Measurements from ENCODE around the gene SYNCRIP. TPM values are rescaled to one million over a fixed set of nuclear protein-coding genes. Genes with fewer than 3 reads are reported as not detected.

SYNCRIP gene
- total and polyA plus RNA-seq, 2 donors (not counting 1 experiment from before 2014, with no cell fraction given): 29.2 to 44.3 TPM

- Histone ChIP-seq H3K4me2 (ENCODE audit: extremely low read depth, insufficient read depth, low read length) (no peak overlapping the region), H3K9me3 (ENCODE audit: control insufficient read depth, insufficient read depth, low read depth, low read length) (no peaks in the 10 kb centered on the region), H3K27ac (ENCODE audit: insufficient read depth, low read length) (no peak overlapping the region), H3K4me1 (ENCODE audit: control insufficient read depth, extremely low read depth, insufficient read depth, low read length) (peaks cover 3% of the 10 kb centered on the region), H3K36me3 (ENCODE audit: control insufficient read depth, insufficient read depth, low read length) (no peaks in the 10 kb centered on the region), H3K4me3 (replicated peaks in 1 of 4; ENCODE audit: control extremely low read depth in 1 of 4, insufficient read depth in 1 of 4, low read depth in 3 of 4, low read length in 4 of 4) (no peak overlapping the region), H3K9ac (ENCODE audit: insufficient read depth, low read length) (no peak overlapping the region), H3K27me3 (ENCODE audit: control insufficient read depth, insufficient read depth, low read length) (no peaks in the 10 kb centered on the region), H2AFZ (ENCODE audit: low read length) (no peak overlapping the region), H3K79me2 (ENCODE audit: control insufficient read depth, insufficient read depth, low read length) (peaks cover 45% of the 10 kb centered on the region), H4K20me1 (ENCODE audit: control insufficient read depth, extremely low read depth, insufficient read depth, low read length) (peaks cover 6% of the 10 kb centered on the region)
- no peak for TF ChIP-seq CTCF (conservative IDR thresholded peaks at IDR 0.05 in 1 of 2, IDR thresholded peaks at IDR 0.05 in 1 of 2; ENCODE audit: low read depth in 1 of 2, low read length in 2 of 2)
- no peak for TF ChIP-seq EZH2 (IDR thresholded peaks at IDR 0.05; ENCODE audit: low read length, missing control alignments)
- DNase-seq (ENCODE audit: low read depth in 2 of 2): peak in 1 of 2 donors; percentile 6
Measured at GRCh38 chr6:85673198-85674139, 30.8 kb upstream of the SYNCRIP start.

- peaks cover 6% of the 10 kb centered on the region for H4K20me1 ChIP-seq (ENCODE audit: control insufficient read depth, extremely low read depth, insufficient read depth, low read length)
Measured at GRCh38 chr6:85672623-85673022, 29.9 kb upstream of the SYNCRIP start.

More at GRCh38 chr6:85672623-85673022, 29.9 kb upstream of the SYNCRIP start:
- Histone ChIP-seq H3K4me2 (ENCODE audit: extremely low read depth, insufficient read depth, low read length) (no peak overlapping the region), H3K27me3 (ENCODE audit: control insufficient read depth, insufficient read depth, low read length) (no peaks in the 10 kb centered on the region), H3K27ac (ENCODE audit: insufficient read depth, low read length) (no peak overlapping the region), H3K36me3 (ENCODE audit: control insufficient read depth, insufficient read depth, low read length) (no peaks in the 10 kb centered on the region), H3K4me3 (replicated peaks in 1 of 4; ENCODE audit: control extremely low read depth in 1 of 4, insufficient read depth in 1 of 4, low read depth in 3 of 4, low read length in 4 of 4) (no peak overlapping the region), H2AFZ (ENCODE audit: low read length) (no peak overlapping the region), H3K4me1 (ENCODE audit: control insufficient read depth, extremely low read depth, insufficient read depth, low read length) (peaks cover 3% of the 10 kb centered on the region), H3K9ac (ENCODE audit: insufficient read depth, low read length) (no peak overlapping the region), H3K9me3 (ENCODE audit: control insufficient read depth, insufficient read depth, low read depth, low read length) (no peaks in the 10 kb centered on the region), H3K79me2 (ENCODE audit: control insufficient read depth, insufficient read depth, low read length) (peaks cover 36% of the 10 kb centered on the region)
- TF ChIP-seq EZH2 (IDR thresholded peaks at IDR 0.05; ENCODE audit: low read length, missing control alignments) (no peak), CTCF (conservative IDR thresholded peaks at IDR 0.05 in 1 of 2, IDR thresholded peaks at IDR 0.05 in 1 of 2; ENCODE audit: low read depth in 1 of 2, low read length in 2 of 2) (no peak)
- no peak for DNase-seq (ENCODE audit: low read depth in 2 of 2)

Measured in fibroblast of lung (primary cell).